Measurements from ENCODE around the gene NUP37. TPM values are rescaled to one million over a fixed set of nuclear protein-coding genes. Genes with fewer than 3 reads are reported as not detected.

The NUP37 gene
- total and polyA plus RNA-seq, 2 of the 8 experiments (the other 6 are each of a cell fraction or from before 2014, with no cell fraction given), result 53.5 to 71.0 TPM

- Histone ChIP-seq H3K4me2 (ENCODE audit: insufficient read depth in 1 of 2, low read depth in 2 of 2, low read length in 2 of 2) (no peak overlapping the region; a peak in 1 of 4 replicates), H2BK15ac (ENCODE audit: low read length) (no peak overlapping the region), H3K18ac (ENCODE audit: extremely low read depth, low read length) (no peak overlapping the region), H4K91ac (replicated peaks; ENCODE audit: insufficient read length, low read length) (no peak overlapping the region), H4K20me1 (replicated peaks in 1 of 2; ENCODE audit: control insufficient read depth in 1 of 2, insufficient read depth in 2 of 2, low read length in 2 of 2) (no peaks in the 10 kb centered on the region), H3K4me3 (ENCODE audit: extremely low read depth in 1 of 4, insufficient read depth in 2 of 4, low read depth in 3 of 4, low read length in 4 of 4) (no peak overlapping the region), H3K23me2 (ENCODE audit: low read depth, low read length) (no peaks in the 10 kb centered on the region; the same call in 1 of the 2 replicates), H3K79me1 (ENCODE audit: low read depth, low read length) (no peaks in the 10 kb centered on the region), H2BK120ac (replicated peaks; ENCODE audit: low read depth, low read length) (no peak overlapping the region), H3K36me3 (ENCODE audit: control insufficient read depth in 2 of 4, insufficient read depth in 4 of 4, low read length in 3 of 4) (no peaks in the 10 kb centered on the region), H2BK20ac (ENCODE audit: low read length) (no peak overlapping the region), H3K27me3 (replicated peaks in 1 of 4; ENCODE audit: control insufficient read depth in 3 of 4, extremely low read depth in 1 of 4, insufficient read depth in 3 of 4, low read length in 3 of 4) (no peaks in the 10 kb centered on the region), H3K4me1 (replicated peaks in 1 of 4; ENCODE audit: control insufficient read depth in 3 of 4, insufficient read depth in 4 of 4, low read length in 3 of 4) (peaks cover 0 to 4% (median 0%) of the 10 kb centered on the region in 4 experiments; a peak in 2 of 7 replicates), H3K79me2 (ENCODE audit: control insufficient read depth in 1 of 2, insufficient read depth in 2 of 2, low read length in 2 of 2) (no peaks in the 10 kb centered on the region), H4K5ac (ENCODE audit: insufficient read length, low read depth, low read length) (no peak overlapping the region), H2BK5ac (ENCODE audit: low read depth, low read length) (no peak overlapping the region), H3K9ac (replicated peaks in 1 of 4; ENCODE audit: extremely low read depth in 1 of 4, low read depth in 3 of 4, low read length in 3 of 4) (no peak overlapping the region), H2AK5ac (ENCODE audit: low read depth, low read length) (no peak overlapping the region), H3K27ac (ENCODE audit: low read depth, low read length) (no peak overlapping the region), H3K9me3 (ENCODE audit: insufficient read depth in 2 of 2, low read depth in 1 of 2, low read length in 1 of 2) (no peaks in the 10 kb centered on the region), H3K23ac (ENCODE audit: insufficient read length) (no peak overlapping the region), H4K8ac (ENCODE audit: extremely low read depth, insufficient read depth, low read length) (no peak overlapping the region), H3K14ac (ENCODE audit: insufficient read length) (no peak overlapping the region), H3K4ac (replicated peaks; ENCODE audit: insufficient read length, low read depth, low read length) (no peak overlapping the region), H2BK12ac (ENCODE audit: low read depth, low read length) (no peak overlapping the region), H3K56ac (replicated peaks; ENCODE audit: insufficient read length, low read depth, low read length) (no peak overlapping the region), H2AFZ (ENCODE audit: low read length) (peak overlapping the region; percentile 95)
- TF ChIP-seq JUN (IDR thresholded peaks at IDR 0.05; ENCODE audit: low read depth, low read length) (no peak), SIRT6 (IDR thresholded peaks at IDR 0.05; ENCODE audit: low read length) (no peak), POLR2A (IDR thresholded peaks at IDR 0.05; ENCODE audit: control extremely low read depth in 1 of 2, low read depth in 2 of 2, low read length in 2 of 2) (no peak), GABPA (IDR thresholded peaks at IDR 0.05; ENCODE audit: borderline replicate concordance, insufficient read depth, low read length) (no peak), SP2 (IDR thresholded peaks at IDR 0.05; ENCODE audit: low read length) (no peak), CHD1 (IDR thresholded peaks at IDR 0.05; ENCODE audit: low read depth, low read length) (no peak), POU5F1 (IDR thresholded peaks at IDR 0.05; ENCODE audit: low read depth, low read length) (no peak), CBX5 (IDR thresholded peaks at IDR 0.05; ENCODE audit: low read depth, low read length) (no peak), RBBP5 (IDR thresholded peaks at IDR 0.05; ENCODE audit: borderline replicate concordance, low read depth, low read length) (no peak), TAF1 (IDR thresholded peaks at IDR 0.05; ENCODE audit: low read depth, low read length) (no peak), HDAC6 (IDR thresholded peaks at IDR 0.05; ENCODE audit: low read depth, low read length) (no peak), BCL11A (IDR thresholded peaks at IDR 0.05; ENCODE audit: low read depth in 2 of 2, low read length in 2 of 2) (no peak), CHD2 (IDR thresholded peaks at IDR 0.05; ENCODE audit: low read length) (no peak), RXRA (IDR thresholded peaks at IDR 0.05; ENCODE audit: insufficient read depth, low read depth, low read length) (no peak), KDM5A (IDR thresholded peaks at IDR 0.05; ENCODE audit: low read length) (no peak), FOSL1 (IDR thresholded peaks at IDR 0.05; ENCODE audit: insufficient read depth, low read depth, low read length) (no peak), BACH1 (IDR thresholded peaks at IDR 0.05; ENCODE audit: low read length) (no peak)
- 96% methylated on average over 3 of the region's 3 CpGs; no CpG with 5 or more reads in 1 of the 2 experiments for WGBS, 2 experiments (ENCODE audit: extremely low coverage in 1 of 2, insufficient coverage in 1 of 2, insufficient read length in 1 of 2, insufficient replicate concordance in 2 of 2, low coverage in 1 of 2, low lambda C conversion rate in 2 of 2, missing lambda C conversion rate in 1 of 2)
- FAIRE-seq (no peak), DNase-seq (ENCODE audit: low read depth in 1 of 2, low spot score in 2 of 2) (no peak)
- CTCF ChIA-PET (ENCODE audit: partially characterized antibody), result no interaction called here
- POLR2A ChIA-PET (ENCODE audit: partially characterized antibody), result no interaction called here
Measured at GRCh38 chr12:102063069-102063468, 56.8 kb downstream of the NUP37 start.
